GM18520 (cell line): ENCODE results near the gene MVK.

Experiments
- ATAC-seq: cut with Tn5 transposase; IDR thresholded peaks from one replicate; pipeline ENCODE4 v1.9.1; 2021; ENCODE audit not compliant: unreplicated experiment

Gene MVK

GRCh38 chr12:109626378-109627115, 53.0 kb downstream of the MVK start:
- no peak for ATAC-seq

GRCh38 chr12:109627633-109628032, 54.0 kb downstream of the MVK start:
- no peak for ATAC-seq

DNA sequence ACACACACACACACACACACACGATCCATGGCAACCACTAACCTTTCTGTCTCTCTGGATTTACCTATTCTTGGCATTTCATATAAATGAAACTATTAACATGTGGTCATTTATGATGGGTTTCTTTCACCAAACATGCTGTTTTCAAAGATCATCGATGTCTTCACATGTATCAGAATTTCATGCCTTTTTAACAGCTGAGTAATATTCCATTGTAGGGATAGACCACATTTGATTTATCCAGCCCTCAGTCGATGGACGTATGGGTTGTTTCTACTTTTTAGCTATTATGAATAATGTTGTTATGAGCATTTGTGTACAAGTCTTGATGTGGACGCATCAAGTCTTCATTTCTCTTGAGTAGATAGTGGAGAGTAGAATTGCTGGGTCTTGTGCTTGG, 56.5 kb downstream of the MVK start:
- ATAC-seq = no peak

DNA sequence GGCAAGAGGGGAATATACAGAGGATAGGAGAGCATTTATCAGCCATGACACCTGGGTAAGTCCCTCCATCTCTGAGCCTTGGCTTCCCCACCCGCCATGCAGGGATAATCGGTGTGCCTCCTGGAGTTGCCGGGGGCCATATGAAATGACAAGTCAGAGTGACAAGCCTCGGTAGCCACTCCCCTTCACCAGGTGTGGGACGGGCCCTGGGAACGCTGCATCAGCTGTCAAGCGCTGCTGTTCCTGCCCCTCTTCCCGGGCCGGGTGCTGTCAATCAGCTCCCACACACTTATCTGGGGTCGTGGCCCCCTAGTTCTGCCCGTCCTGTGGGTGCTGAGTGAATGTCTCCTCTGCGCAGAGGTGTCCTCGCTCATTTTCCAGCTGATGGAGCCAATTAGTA, 57.2 kb downstream of the MVK start:
- no peak for ATAC-seq

- no peak for ATAC-seq
These were observed 57.7 kb downstream of the MVK start for GRCh38 chr12:109631302-109631701.

DNA sequence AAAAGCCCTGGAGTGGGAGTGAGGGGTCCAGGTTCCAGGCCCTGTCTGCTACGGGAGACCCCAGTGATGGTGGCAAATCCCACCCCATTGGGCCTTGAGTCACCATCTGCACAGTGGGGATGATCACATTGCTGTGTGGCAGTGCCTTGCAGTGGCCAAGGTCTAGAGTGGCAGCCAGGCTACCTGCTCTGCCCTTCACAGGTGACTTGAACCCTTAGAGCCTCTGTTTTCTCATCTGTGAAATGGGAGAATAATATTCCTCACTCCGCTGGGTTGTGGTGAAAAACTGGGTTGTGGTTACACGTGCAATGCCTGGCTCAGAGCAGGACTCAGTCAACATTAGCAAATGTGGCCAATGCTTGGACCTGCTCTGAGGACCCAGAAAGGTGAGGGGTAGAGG, 58.2 kb downstream of the MVK start:
- no peak for ATAC-seq

DNA sequence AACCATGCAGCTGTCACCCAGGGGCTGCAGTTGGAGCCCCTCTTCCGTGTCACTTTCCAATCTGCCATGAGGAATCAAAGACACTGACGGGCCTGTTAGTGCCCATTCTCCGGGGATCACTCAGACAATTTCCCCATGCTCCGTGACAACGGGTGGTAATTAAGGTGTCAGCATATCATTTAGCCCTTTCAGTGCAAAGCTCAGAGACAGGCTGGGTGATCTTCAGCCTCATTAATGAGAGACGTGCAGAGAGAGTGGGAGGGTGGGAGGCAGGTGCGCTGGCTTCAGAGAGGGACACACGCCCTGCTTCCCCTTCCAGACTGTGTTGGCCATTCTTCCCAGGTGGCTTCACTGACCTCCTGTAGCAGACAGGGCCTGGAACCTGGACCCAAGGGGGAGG, 58.7 kb downstream of the MVK start:
- no peak for ATAC-seq

DNA sequence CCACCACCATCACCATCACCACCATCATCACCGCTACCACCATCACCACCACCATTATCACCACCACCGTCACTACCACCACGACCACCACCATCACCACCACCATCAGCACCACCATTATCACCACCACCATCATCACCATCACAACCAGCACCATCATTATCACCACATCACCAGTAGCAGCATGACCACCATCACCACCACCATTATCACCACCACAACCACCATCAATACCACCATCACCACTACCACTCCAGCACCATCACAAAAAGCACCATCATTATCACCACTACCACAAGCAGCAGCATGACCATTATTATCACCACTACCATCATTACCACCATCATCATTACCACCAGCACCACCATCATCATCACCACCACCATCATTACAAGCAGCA, 62.1 kb downstream of the MVK start:
- no peak for ATAC-seq

GRCh38 chr12:109637348-109637747, 63.8 kb downstream of the MVK start:
- ATAC-seq = no peak

DNA sequence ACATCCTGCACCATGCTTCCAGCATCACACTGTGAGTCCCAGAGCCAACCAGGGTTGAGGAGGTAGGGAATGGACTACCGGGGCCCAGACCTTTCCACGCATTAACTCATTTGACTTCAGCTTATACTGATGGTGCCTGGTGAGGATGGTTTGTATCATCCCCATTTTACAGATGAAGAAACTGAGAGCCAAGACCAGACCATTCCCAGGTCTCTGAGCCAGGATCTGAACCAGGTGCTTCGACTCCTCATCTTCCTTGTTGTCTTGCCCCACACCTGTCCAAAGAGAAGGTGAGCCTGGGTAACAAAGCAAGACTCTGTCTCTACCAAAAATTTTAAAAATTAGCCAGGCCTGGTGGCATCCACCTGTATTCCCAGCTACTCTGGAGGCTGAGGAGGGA, 64.4 kb downstream of the MVK start:
- no peak for ATAC-seq

GRCh38 chr12:109638735-109639134, 65.1 kb downstream of the MVK start:
- no peak for ATAC-seq

GRCh38 chr12:109639151-109639872, 65.7 kb downstream of the MVK start:
- no peak for ATAC-seq

GRCh38 chr12:109640961-109641360, 67.4 kb downstream of the MVK start:
- ATAC-seq = no peak

DNA sequence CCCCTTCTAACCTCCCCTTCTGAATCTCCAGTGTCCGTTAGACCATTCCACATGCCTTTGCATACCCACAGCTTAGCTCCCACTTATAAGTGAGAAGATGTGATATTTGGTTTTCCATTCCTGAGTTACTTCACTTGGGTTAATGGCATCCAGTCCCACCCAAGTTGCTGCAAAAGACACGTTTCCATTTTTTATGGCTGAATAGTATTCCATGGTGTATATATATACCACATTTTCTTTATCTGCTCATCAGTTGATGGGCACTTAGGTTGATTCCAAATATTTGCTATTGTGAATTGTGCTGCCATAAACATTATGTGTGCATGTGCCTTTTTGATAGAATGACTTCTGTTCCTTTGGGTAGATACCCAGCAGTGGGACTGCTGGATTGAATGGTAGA, 67.8 kb downstream of the MVK start:
- no peak for ATAC-seq

DNA sequence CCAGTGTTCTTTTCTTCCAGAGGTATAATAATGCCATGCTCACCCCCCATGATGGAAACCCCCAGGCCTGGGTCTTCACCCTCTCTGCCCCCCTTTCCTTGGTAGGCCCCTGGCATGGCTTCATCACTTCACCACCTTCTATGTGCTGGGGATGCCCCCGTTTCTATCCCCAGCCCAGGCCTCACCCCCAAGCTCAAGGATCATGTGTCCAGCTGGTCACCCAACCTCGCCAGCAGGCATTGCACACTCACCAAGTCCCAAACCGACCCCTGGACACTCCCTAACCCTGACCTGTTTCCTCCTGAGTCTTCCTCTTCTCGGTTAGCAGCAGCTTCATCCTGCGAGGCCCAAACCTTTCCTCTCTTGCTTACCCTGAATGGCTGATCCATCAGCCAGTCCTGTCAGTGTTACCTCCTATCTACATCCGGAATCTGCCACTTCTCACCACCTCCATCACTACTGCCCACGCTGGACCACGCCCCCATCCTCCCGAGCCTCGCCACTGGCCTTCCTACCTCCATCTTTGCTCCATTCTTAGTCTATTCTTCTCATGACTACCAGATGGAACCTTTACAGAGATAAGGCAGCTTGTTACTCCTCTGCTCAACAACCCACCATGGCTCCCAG, 69.0 kb downstream of the MVK start:
- ATAC-seq = no peak

DNA sequence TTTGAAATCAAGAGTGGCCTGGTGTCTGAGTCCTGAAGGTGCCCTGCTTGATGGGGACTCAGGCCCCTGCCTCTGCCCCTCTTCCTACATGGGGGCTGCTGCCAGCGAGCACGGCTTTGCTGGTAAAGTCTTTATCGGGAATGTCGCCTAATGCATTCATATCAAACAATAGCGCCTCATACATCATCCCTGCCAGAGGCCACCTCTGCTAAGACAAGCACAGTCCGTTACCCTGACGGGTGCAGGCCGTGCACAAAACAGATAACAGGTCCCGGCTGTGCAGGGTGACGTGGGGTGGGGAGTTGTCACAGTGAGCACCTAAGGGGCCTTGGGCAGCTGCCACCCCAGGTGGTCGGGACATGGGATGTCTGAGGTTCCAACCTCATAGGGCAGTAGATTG, 71.6 kb downstream of the MVK start:
- ATAC-seq = no peak

DNA sequence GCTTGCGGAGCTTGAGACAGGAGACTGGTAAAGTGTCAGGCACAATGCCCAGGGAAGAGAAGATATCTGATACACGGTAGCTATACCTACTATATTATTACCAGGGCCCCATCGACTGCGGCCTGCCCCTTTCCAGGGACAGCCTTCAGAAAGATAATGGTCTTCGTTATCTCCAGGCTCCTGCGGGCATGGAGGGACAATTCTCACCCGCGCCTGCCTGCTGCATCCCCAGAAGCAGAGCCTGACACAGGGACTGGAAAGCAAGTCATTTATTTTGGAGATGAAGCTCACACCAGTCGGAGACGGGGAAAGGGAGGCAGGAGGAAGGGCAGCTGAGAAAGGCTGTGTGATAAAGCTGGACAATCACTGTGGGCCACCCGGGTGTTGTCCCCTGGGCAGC, 72.1 kb downstream of the MVK start:
- no peak for ATAC-seq
